ENCODE data around the gene YWHAE.
"Not testable (repeated sequence)": the region's sequence is repeated elsewhere in the genome, so short reads cannot be mapped to it uniquely, and the experiment has no call there.

- not testable (repeated sequence) for TF ChIP-seq POLR2A, CTCF (IDR thresholded peaks at IDR 0.05)
Measured at GRCh38 chr17:1307829-1308228, 92.2 kb downstream of the YWHAE start.

All from right lobe of liver (tissue), 4 donors.